NCI-H2227 (cell line): ENCODE measurements around the gene PTTG2.

Source experiments
- DNase-seq: peaks from one replicate; lab custom pipeline; 2025; ENCODE audit not compliant: unreplicated experiment; lab: John Stamatoyannopoulos, UW

The PTTG2 gene

DNA sequence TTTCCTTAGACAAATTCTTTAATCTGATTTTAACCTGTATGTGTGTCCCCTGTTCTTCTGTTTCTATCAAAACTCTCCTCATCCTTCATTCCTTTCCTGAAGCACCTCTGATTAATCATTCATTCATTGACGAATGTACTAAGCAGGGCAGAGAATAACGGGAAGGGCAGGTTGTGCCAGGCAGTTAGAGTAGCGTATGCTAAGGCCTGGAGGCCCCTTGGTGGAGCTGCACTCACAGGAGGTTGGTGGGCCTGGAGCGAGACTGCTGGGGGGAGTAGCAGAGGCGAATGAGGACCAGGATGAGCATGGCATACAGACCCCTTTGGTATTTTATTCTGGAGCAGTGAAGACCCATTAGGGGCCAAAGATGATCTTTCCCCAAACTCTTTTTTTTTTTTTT is 22.5 kb downstream of the PTTG2 start:
- no peak for DNase-seq

DNA sequence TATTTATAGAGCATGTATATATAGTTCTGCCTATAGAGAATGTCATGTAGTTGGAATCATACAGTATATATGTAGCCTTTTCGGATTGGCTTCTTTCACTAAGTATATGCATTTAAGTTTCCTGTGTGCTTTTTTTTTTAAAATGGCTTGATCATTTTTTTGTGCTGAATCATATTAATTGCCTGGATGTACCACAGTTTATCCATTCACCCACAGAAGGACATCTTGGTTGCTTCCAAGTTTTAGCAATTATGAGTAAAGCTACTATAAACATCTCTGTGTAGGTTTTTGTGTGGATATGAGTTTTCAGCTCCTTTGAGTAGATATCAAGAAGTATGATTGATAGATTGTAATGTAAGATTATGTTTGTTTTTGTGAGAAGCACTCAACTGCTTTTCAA is 23.8 kb downstream of the PTTG2 start:
- no peak for DNase-seq

DNA sequence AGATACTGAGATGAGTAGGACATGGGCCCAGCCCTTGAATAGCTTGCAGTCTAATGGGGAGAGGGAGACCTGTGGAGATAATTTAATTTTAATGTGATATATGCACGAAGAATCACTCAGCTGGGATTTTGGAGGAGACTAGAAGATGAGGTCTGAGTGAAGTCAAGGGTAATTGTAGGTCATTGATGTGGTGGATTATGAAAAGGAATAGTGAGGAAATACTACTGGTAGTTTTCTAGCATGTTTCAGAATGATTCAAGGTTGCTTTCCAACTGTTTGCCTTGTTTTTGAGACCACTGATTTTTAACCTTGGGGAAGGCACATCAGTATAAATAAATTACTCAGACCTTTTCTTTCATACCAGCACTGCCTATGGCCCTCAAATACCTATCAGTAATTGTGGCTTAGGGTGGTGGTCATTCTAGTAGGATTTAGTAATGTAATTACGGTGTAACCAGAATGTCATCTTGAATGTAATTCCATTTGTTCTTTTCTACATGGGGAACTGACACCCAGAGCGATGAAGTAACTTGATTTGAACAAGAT is 25.6 kb downstream of the PTTG2 start:
- peak; percentile 27 for DNase-seq

GRCh38 chr4:37988670-37989069 is 28.5 kb downstream of the PTTG2 start:
- no peak for DNase-seq

DNA sequence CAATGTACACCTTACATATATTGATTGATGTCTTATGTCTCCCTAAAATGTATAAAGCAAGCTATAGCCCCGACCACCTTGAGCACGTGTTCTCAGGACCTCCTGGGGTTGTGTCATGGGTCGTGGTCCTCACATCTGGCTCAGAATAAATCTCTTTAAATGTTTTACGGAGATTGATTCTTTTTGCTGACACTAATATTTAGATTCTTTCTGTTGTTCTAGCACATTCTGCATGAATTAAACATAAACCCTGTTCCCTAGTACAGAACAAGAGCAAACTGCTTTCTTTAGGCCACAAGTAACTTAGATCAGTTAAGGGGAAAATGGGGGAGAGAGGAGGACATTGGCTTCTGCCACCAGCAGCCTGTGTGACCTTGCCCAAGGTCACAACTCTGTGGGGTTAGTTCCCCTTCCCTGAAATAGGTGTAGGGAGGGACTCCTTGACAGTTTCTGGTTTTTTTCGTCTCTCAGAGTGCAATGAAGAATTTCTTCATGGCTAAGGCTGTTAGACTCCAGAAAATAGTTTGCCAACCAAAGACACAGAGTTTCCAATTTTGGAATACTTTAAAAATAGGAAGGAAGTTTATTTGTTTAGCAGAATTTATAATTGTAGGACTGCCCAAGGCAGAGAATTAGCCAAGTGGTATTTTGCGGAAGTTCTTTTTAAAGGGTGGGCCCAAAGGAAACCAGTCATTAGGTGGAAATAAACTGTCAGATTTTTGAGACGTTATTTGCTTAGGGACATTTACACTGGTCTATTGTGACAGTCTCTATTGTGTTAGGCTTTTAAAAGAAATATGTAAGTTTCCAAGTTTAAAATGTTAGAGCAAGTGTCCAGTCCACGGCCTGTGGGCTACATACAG is 29.4 kb downstream of the PTTG2 start:
- DNase-seq = no peak

DNA sequence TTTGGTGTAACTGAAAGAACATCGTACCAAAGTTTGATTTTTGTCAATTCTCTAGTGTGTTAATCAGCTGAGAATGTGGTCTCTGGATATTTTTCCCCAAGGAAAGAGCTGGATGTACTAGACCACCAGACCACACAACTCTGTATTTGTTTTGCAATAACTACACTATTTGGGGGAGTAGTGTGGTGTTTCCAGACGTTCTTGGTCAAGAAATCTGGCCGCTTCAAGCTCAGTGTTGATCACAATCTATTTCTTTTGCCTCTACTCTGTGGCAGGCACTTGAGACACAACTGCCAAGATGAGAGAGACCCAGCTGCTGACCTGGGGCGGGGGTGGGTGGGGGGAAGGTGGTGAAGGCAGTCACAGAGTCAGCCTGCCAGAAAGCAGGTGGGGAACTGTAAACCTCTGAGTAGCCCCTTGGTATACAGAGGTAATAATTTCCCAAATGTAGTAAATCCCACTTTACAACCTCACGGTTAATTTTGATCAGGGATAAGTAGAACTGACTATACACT is 30.6 kb downstream of the PTTG2 start:
- DNase-seq = no peak

- DNase-seq = no peak
Measured at GRCh38 chr4:37991623-37992410, 31.6 kb downstream of the PTTG2 start.

- no peak for DNase-seq
Measured at GRCh38 chr4:37993806-37994205, 33.6 kb downstream of the PTTG2 start.

GRCh38 chr4:37994569-37994968 is 34.4 kb downstream of the PTTG2 start:
- no peak for DNase-seq

GRCh38 chr4:37995299-37995821 is 35.2 kb downstream of the PTTG2 start:
- DNase-seq = no peak

DNA sequence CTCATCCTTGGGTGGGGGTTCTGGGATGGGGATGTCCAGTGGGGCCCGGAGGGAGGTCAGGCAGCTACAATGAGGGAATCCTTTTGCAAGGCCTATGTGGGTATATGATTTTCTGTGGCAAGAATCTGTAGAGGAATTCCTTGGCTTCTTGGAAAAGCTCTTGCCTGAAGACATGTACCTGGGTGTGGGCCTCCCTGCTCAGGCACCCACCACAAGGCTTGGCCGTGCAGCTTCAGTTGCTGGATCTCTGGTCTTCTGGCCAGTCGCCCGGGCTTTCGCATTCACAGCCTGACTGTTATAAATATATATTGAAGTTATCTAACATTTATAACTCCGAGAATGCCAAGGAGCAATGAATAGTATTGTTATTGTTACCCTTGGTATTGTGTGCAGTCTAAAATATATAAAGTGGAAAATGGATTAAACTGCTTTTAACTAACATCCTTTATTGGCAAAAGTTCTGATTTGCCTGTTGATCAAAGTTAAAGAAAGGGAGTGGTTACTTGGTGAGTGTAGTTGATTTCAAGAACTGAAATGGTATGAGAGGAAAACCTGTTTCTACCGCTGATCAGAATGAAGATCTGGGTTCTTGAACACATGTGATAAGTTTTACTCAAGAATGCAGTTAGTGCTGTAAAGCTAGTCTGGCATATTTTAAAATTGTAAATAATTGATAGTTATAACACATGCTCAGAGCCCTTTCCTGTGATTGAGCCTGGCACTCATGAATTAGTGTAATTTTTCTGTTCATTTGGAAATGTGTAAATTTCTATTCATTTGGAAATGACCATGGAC is 36.0 kb downstream of the PTTG2 start:
- no peak for DNase-seq

GRCh38 chr4:37998226-37998625 is 38.0 kb downstream of the PTTG2 start:
- no peak for DNase-seq

- DNase-seq = no peak
Measured at GRCh38 chr4:37999000-37999716, 39.0 kb downstream of the PTTG2 start.

DNA sequence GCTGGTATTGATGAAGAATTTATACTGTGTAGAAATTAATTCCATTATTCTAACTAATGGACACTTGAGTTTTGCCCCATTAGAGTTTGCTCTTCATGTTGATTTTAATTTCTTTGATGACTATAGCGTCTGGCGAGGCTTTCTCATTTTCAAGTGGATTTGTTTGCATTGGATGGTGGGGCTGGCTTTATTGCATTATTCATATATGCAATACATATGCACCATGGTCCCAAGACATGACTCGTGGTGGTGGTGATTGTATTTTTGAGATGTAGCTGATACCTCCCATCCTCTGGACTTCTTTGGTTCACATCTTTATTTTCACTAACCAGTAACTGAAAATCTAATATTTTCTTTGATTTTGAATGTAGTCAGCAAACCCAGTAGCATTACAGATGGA is 39.8 kb downstream of the PTTG2 start:
- DNase-seq = no peak

- no peak for DNase-seq
Measured at GRCh38 chr4:38001927-38002326, 41.7 kb downstream of the PTTG2 start.

DNA sequence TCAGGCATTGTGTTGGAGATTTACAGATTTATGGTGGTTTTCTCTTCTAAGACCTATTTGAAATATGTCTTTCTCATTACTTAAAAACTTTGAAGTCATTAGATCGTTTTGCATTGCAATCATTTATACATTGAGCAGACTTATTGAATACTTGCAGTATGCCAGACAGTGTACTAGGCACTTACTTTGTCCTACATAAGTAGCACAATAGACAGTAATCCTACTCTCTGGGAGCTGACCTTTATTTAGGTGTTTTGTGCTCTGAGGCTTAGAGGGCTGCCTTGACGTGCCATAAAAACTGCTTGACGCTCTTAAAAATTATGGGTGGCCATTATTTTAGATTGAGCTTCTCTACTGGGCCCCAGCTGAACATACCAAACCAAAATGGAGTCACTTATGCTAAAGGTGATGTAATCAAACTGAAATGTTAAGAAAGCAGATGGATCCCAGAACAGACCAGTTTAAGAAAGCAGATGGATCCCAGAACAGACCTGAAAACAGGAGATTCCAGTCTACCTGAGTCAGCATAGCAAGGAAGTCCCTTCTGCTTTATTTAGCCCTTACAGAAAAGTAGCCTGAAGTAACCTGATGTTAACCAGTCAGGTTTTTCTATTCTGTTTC is 42.4 kb downstream of the PTTG2 start:
- DNase-seq = no peak

- DNase-seq = no peak
Measured at GRCh38 chr4:38003102-38003501, 42.9 kb downstream of the PTTG2 start.

- no peak for DNase-seq
Measured at GRCh38 chr4:38003628-38004027, 43.4 kb downstream of the PTTG2 start.

DNA sequence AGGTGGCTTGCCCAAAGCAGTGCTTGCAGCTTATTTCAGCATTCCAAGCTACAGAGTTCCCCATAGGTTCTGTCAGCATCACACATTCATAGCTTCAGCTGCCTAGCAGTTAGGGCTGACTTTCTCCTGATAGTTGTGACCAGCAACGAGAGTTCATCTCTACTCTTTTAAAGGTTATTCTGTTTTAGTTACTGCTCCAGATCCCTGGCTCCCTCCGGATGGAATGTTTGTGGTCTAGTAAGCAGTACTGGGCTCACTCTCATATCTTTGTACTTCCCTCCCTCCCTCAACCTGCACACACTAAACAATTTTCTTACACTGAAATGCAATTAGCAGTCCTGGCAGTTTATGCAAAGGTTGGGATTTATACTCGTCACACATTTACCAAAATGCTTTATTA is 43.9 kb downstream of the PTTG2 start:
- DNase-seq = no peak

GRCh38 chr4:38004887-38005286 is 44.7 kb downstream of the PTTG2 start:
- no peak for DNase-seq
